ENCODE data around the gene WDR17.

WDR17 gene

DNA sequence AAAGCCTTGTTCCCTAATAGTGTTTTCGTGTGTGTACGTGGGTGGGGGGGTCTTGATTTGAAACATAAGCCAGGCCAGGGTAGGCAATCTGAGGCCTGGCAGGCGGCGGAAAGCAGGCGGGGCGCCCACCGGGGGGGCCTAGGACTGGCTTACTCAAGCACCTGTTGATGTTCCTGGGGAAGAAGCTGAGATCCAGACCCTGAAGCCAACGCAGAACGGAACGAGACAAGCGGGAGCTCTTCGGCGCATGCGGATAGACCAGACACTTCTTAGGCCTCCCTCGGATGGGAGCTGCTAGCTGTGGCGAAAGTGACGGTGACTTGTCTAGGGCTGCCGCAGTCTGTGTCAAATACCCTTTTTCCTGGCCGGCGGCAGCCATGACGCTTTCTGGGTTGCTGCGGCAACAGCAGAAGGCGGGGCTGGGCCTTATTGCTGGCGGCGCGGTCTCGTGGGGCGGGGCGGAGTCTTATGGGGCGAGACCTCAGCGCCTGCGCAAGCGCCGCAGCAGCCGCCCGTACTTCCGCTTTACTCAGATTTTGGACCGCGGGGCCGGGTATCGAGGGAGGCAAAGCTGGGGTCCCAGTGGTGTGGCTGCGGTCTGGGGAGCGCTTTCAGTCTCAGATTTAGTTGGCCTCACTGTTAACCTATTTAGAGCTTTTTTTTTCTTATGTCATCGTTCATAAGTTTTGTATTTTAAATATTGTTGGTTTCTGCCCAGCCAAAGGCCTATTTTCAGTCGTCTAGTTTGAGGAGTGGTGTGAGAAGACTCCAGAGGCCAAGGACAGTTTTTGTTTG lies 129.7 kb downstream of the WDR17 start, which contains the start of gene SPATA4:
Gene SPATA4, minus strand, starts transcription at position 402 of the 795 bp plus-strand sequence. Its CDS starts 23 bp downstream, at position 379.
- intact Hi-C loops (cut with DNase I; ENCODE audit: low total_unique reads), result no loop called here
- Histone ChIP-seq H3K9me3 (no peaks in the 10 kb centered on the region), H3K27ac (peak within 1 kb of the TSS; percentile 75), H3K4me3 (peak within 1 kb of the TSS; percentile 58 to 60), H3K27me3 (no peaks in the 10 kb centered on the region), H3K36me3 (no peaks in the 10 kb centered on the region), H3K4me1 (peaks cover 0 to 10% (median 0%) of the 10 kb centered on the region in 4 donors)
- DNase-seq, result peak; percentile 94
- TF ChIP-seq, protein P1, sequence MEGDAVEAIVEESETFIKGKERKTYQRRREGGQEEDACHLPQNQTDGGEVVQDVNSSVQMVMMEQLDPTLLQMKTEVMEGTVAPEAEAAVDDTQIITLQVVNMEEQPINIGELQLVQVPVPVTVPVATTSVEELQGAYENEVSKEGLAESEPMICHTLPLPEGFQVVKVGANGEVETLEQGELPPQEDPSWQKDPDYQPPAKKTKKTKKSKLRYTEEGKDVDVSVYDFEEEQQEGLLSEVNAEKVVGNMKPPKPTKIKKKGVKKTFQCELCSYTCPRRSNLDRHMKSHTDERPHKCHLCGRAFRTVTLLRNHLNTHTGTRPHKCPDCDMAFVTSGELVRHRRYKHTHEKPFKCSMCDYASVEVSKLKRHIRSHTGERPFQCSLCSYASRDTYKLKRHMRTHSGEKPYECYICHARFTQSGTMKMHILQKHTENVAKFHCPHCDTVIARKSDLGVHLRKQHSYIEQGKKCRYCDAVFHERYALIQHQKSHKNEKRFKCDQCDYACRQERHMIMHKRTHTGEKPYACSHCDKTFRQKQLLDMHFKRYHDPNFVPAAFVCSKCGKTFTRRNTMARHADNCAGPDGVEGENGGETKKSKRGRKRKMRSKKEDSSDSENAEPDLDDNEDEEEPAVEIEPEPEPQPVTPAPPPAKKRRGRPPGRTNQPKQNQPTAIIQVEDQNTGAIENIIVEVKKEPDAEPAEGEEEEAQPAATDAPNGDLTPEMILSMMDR (IDR thresholded peaks at IDR 0.05), result no peak

DNA sequence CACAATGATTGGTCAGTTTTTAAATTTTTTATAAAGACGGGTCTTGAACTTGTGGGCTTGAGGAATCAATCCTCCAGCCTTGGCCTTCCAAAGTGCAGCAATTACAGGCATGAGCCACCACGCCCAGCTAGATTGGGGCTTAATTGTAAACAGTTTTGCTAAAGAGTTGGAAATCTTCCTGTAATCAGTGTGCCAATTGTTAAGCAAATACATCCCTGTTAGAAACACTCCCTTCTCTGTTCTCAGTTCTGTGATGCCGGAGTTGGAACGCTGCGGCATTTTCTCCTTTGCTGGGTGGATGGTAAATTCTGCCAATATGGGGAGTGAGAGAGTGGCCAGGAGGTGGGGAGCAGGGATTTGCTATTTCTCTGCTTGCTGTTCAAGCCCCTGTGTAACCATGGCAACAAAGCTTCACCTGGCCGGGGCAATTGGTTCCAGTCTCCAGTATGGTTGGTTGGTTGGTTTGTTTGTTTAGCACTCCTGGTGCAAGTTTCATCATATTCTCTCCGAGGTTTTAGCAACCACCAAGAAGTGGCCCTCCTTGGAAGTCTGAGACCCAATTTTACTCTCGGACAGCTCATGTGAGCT lies 132.8 kb downstream of the WDR17 start:
- no peaks in the 10 kb centered on the region for H3K27me3 ChIP-seq
- TF ChIP-seq, protein P1 (IDR thresholded peaks at IDR 0.05), result no peak
- peaks cover 0 to 10% (median 0%) of the 10 kb centered on the region in 4 donors for H3K4me1 ChIP-seq
- H3K27ac ChIP-seq, result no peak overlapping the region
- DNase-seq, result no peak
- no peaks in the 10 kb centered on the region for H3K36me3 ChIP-seq
- H3K9me3 ChIP-seq, result no peaks in the 10 kb centered on the region
- no peak overlapping the region for H3K4me3 ChIP-seq
- intact Hi-C loops (cut with DNase I; ENCODE audit: low total_unique reads), result no loop called here

DNA sequence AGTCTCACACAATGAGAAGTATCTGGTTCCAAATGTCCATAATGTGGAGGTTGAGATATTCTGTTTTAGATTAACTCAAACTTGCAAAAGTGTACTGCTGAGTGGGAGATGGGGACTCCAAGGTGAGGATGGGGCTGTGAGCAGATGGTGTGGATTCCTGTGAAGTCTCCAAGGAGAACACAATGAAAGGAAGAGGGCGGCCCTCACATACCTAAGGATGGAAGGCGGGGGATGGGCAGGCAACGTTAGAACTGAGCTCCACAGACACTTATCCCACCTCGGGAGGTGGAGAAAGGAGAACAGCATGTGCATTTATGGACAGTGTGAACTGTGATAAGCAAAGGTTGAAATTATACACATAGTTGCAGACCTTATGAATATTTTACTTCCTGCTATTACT lies 139.7 kb downstream of the WDR17 start:
- intact Hi-C loops (cut with DNase I; ENCODE audit: low total_unique reads), result no loop called here
- no peak overlapping the region for H3K4me3 ChIP-seq
- no peaks in the 10 kb centered on the region for H3K4me1 ChIP-seq
- H3K27ac ChIP-seq, result no peak overlapping the region
- no peak for DNase-seq
- TF ChIP-seq, protein P1 (IDR thresholded peaks at IDR 0.05), result no peak
- no peaks in the 10 kb centered on the region for H3K9me3 ChIP-seq
- H3K36me3 ChIP-seq, result no peaks in the 10 kb centered on the region
- H3K27me3 ChIP-seq, result no peaks in the 10 kb centered on the region

DNA sequence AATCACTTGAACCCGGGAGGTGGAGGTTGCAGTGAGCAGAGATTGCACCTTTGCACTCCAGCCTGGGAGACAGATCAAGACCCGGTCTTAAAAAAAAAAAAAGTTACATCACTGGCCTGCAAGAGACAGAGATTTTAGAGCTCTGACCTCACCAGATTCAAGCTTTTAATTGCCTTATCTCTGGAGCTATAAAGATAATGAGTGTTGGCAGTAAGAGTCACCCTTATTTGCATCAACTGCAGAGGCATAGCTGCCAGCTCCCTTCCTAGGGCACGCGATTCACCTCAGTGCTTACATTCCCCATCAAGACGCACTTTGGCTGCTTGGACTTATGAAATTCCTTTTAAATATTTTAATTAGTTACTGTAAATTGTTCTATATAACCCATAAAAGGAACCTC lies 142.2 kb downstream of the WDR17 start:
- no peaks in the 10 kb centered on the region for H3K36me3 ChIP-seq
- TF ChIP-seq, protein P1 (IDR thresholded peaks at IDR 0.05), result no peak
- no peak for DNase-seq
- H3K27me3 ChIP-seq, result no peaks in the 10 kb centered on the region
- no peaks in the 10 kb centered on the region for H3K9me3 ChIP-seq
- H3K4me3 ChIP-seq, result no peak overlapping the region
- intact Hi-C loops (cut with DNase I; ENCODE audit: low total_unique reads), result no loop called here
- no peak overlapping the region for H3K27ac ChIP-seq
- no peaks in the 10 kb centered on the region for H3K4me1 ChIP-seq

DNA sequence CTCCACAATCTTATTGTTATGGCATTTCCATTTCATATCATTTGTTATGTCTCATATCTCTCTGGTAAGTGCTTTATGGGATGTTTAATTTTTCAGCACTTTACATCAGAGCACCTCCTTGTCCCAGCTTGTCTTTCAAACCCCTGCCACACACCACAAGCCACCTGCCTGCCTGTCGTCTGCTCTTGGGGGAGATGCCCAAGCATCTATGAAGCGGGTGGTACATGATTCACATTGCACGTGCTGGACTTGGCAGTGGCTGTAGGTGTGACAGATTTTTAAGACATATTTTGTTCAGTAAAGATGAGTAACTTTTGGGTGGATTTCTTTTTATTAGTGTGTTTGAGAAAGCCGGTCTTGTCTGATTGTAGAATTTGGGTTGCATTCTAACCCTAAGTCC lies 143.9 kb downstream of the WDR17 start:
- TF ChIP-seq, protein P1 (IDR thresholded peaks at IDR 0.05), result no peak
- intact Hi-C loops (cut with DNase I; ENCODE audit: low total_unique reads), result no loop called here
- DNase-seq, result no peak
- Histone ChIP-seq H3K27me3 (no peaks in the 10 kb centered on the region), H3K4me3 (no peak overlapping the region), H3K36me3 (no peaks in the 10 kb centered on the region), H3K27ac (no peak overlapping the region), H3K4me1 (no peaks in the 10 kb centered on the region), H3K9me3 (no peaks in the 10 kb centered on the region)

Data from tibial artery (tissue), 4 donors.